GM21390 (cell line): Measurements from ENCODE around the gene ANKRD39.
"Not testable (repeated sequence)": the region's sequence is repeated elsewhere in the genome, so short reads cannot be mapped to it uniquely, and the experiment has no call there.

Experiments
- ATAC-seq: cut with Tn5 transposase; IDR thresholded peaks from one replicate; pipeline ENCODE4 v1.9.1; 2021; ENCODE audit not compliant: unreplicated experiment

ANKRD39 gene

DNA sequence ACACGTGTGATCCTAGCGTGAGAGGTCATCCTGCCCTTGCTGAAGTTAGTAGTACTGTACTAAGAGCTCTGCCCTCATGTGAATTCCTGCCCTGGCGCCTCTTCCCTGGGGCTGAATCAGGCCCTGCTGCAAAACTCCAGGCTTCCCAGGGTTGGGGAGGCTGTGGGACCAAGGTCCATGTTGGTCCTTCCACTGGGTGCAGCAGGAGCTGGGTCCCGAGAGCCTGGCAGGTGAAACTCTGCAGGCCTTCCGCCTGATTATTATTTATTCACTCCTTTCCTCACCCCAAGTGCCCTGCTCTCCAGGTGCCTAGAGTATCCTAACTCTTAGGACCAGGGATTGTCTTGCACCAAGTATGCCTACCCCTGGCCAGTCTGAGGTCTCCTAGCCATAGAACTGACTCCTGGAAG, 47.0 kb downstream of the ANKRD39 start:
- no peak for ATAC-seq

DNA sequence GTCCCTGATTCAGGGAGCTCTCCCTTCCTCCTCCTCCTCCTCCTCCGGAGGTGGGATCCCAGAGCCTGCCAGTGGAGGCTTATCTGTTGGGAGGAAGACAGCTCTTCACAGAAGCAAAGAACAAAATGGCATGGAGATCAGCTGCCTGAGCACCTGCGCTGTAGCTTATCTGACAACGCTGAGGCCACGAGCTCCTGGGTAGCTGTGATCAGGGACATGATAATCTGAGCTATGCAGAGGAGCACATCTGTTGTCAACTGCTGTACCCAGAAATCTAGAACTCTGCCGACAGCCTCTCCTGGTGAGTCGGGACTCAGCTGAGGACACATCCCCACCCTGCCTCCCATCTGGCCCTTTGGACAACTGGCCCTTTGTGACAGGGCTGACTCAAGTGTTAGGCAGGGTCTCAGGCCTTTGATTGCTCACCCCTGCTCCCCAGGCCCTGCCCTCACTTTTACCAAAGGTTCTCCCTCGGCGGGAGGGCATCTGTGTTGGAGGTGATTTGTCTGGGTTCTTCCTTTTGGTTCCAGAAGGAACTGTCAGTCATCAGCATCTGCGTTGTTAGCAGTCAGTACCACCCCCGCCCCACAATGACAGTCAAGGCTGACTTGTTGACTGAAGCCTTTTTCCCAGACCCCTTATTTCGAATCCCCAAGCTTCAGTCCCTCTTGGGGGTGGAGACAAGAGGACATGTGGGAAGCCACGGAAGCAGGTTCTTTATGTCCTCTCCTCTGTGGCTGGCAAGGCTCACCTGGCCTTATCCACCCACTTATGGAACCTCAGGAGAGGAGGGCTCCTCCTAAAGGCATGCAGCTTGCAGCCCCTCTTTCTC, 47.6 kb downstream of the ANKRD39 start:
- no peak for ATAC-seq

DNA sequence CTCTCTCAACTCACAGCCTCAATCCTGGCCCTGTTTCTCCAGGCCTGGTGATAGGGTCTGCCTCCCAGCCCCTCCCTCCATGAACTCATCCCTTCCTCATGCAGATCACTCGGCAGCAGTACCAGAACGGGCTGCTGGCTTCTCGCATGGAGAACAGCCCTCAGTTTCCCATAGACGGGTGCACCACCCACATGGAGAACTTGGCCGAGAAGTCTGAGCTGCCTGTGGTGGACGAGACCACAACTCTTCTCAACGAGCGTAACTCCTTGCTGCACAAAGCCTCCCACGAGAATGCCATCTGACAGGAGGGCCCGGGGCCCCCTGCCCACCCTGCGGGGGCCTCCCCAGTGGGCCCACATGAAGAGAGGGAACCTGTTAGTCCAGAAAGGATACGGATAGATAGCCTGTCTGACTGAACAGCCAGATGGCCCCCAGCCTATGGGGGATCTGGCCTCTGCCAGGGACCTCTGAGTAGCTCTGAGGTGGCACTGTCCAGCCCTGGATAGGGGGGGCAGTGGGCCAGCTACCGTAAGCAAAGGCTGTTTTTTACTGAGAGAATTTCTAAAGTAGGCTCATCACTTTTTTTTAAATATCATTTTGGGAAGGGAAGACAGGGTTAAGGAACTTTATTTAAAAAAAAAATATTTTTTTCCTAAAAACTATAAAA, 48.5 kb downstream of the ANKRD39 start:
- ATAC-seq, result no peak

DNA sequence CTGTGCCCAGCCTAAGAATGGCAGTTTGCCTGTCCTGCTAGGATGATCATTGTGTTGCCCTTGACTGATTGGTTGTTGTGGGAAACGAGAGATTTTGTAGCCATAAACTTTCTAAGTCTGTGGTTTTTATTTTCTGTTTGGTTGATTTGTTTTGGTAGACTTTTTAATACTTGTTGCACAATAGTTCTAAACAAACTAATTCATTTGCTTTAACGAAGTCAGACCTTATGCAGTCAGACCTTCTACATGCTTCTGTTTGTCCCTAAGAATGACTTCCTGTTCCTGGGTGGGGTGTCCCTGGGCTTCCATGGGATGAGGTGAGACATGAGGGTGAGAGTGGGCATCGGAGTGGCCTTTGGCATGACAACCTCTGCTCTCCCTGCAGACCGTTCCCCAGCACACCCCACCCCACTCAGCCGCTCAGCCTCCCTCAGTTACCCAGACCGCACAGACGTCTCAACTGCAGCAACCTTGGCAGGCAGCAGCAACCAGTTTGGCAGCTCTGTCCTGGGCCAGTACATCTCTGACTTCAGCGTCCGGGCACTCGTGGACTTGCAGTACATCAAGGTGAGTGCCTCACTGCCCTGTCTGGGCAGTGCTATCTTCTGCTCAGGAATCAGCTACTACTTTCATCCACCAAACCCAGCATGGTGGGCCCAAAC, 49.5 kb downstream of the ANKRD39 start:
- ATAC-seq, result no peak

DNA sequence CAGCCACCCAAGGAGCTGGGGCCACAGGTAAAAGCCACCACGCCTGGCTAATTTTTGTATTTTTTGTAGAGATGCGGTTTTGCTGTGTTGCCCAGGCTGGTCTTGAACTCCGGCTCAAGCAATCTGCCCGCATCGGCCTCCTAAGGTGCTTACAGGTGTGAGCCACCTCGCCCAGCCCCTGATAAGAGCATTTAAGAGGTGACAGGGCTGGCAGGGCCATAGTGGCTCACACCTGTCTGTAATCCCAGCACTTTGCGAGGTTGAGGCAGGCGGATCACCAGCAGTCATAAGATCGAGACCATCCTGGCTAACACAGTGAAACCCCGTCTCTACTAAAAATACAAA, 50.7 kb downstream of the ANKRD39 start:
- no peak for ATAC-seq

DNA sequence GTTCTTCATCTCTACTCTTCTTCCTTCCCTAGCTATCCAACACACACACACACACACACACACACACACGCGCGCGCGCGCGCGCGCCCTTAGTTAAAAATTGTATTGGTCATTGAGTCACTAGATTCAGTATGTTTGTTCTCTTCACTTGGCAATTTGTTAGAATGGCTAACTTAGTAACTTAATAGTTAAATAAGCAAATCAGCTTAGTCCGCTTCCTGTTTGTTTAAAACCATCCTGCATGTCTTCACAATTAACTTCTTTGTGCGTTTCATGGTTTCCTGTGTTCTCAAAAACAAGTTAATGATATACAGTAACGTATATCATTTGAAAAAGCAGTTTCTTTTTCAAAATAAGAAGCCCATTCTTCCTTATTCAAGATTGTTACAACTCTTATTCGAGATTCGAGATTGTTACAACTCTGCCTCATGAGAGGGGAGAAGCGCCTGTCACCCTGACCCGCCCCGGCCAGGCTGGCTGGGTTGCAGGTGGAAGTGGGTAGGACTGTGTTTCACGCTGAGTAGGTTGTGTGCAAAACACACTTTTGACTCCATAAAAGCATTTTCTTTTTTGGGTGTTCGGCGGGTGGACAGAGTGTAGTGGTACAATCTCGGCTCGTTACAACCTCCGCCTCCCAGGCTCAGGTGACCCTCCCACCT, 51.2 kb downstream of the ANKRD39 start:
- ATAC-seq, result no peak

DNA sequence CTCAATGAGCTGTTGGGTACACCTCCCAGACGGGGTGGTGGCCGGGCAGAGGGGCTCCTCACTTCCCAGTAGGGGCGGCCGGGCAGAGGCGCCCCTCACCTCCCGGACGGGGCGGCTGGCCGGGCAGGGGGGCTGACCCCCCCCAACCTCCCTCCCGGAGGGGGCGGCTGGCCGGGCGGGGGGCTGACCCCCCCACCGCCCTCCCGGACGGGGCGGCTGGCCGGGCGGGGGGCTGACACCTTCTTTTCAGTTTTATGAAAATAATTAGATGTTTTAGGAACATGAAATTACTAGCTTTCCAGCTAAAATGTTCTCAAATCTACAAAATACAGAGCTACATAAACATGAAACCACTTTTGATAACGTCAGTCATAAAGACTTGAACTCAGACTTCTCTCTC, 51.9 kb downstream of the ANKRD39 start:
- not testable (repeated sequence) for ATAC-seq

DNA sequence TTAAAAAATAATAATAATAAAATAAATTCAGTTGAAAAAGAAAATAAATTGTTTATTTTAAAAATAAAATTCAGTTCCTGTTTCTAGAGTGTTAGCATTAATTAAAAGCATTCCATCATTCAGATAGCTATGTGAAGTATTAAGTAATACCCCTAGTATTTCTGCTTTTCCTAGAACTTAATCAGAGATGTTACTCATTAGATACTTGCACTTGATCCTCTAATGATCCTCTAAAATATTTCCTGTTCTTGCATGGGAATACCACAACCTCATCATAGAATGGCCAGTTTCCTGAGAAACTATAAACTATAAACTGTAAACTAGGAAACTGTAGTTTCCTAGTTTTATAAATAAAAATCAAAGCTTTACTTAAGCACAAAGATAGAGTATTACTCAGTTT, 52.8 kb downstream of the ANKRD39 start:
- ATAC-seq, result no peak

DNA sequence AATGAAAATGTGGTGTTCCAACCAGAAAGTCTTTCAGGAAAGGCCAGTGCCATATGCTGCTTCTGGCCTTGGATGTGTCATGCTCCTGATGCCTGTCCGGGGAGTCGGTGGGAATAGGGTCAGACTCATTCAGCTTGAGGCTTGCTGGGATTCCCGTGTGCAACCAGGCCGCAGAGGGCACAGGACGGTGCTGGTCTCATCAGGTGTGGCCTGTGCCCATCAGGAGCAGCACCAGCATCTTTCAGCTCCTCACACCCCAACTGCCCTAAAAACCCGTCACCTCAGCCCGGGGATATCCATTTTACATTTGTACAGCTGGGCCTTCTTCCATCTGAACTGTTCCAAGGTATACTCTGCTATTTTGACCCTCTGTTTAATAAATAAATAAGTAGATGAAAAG, 55.1 kb downstream of the ANKRD39 start:
- no peak for ATAC-seq

DNA sequence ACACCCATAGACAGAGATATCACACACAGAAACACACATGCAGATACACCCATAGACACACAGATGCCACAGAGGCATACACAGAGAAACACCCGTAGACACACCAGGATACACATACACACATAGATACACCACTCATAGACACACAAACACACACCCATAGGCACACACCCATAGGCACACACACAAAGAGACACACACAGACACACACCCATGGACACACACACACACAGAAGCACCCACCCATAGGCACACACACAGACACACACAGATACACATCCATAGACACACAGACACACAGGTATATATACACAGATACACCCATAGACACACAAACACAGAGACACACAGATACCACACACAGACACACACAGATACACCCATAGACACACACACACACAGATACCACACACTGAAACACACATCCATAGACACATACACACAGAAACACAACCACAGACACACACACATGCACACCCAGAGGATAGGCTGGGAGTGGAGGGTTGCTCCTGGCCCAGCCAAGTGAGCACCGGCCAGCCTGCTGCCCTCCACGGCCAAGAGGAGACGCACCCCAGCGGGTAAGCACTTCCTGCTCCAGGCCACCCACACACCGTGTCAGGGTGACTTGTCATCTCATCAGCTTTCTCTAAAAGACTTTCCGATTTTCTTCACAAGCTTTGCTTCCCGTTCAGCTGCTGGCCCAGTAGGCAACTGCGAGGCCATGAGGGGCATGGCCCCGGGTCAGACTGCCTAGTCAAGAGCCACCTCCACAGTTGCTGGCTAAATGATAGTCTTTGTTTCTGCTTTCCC, 55.8 kb downstream of the ANKRD39 start:
- ATAC-seq, result no peak

DNA sequence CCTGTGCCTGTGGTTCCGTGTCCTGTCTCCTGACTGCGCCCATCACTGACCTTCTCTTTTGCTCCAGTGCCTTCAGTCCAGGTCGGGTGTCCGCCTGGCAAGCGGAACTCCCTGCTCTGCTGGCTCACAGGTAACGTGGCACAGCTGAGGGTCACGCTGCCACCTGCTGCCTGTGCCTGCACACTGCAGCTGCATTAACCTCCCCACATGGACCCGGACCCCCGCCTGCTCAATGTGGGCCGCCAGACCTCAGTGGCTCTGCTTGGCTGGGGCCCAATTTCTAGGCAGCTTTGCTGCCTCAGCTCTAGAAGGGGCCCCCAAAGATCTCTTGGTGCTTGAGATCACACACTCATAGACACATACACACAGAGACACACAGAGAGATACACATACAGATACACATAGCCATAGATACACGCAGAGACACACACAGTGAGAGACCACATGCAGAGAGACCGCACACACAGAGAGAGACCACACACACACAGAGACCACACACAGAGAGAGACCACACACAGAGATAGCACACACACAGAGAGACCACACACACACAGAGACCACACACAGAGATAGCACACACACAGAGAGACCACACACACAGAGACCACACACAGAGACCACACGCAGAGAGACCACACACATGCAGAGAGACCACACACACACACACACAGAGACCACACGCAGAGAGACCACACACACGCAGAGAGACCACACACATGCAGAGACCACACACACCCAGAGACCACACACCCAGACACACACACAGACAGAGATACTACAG, 56.6 kb downstream of the ANKRD39 start:
- ATAC-seq, result peak; percentile 73

DNA sequence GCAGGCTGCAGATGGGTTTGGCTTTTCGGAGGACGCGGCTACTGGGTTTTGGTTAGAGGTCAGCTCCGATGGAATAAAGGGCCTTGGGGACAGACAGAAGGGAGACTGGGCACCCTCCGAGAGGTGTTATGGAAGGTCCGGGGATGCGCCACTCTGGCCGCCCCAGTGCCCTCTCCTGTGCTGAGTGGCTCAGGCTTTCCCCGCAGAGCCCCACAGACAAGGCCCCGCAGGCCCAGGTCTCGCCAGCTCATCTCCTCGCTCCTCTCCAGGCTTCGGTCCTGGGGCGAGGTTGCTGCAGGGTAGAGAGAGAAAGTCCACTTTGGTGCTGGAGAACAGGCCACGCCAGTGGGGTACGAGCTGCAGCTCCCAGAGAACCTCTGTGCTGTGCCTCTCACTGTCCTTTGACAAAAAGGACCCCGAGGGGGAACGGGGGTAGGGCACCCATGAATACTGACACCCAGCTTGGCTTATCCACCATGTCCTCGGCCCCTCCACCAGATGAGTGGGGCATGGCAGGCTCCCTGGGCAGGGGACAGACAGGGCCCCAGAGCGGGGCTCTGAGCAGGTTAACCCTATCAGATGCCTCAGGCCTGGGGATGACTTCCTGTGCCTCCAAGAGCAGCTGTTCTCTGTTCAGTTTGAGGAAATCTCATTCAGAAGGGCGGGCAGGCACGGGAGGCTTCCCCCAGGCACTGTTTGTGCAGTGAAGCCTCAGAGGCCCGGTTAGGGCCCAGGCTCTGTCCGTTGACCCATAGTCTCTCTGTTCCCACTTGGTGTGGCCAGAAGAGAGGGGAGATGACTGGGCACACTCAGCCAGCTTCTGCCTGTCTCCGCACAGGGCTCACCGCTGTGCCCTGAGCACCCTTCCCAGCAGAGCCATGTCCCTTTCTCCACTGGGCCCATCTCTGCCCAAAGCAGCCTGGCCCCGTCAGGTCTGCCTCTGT, 57.5 kb downstream of the ANKRD39 start:
- peak; percentile 36 for ATAC-seq

DNA sequence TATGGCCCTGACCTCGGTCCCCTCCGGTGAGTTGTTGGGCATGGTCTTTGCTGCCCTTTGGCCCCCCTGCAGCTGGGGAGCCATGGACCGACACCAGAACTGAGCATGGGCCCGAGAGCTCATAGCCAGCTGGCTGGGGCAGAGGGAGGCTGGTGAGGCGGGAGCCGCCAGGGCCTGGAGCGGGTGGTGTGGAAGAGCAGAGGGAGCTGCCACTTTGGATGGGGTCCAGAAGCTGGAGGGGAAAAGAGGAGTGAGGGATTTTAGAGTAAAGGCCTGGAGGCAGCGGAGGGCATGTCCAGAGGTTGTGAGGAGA, 58.2 kb downstream of the ANKRD39 start:
- no peak for ATAC-seq

DNA sequence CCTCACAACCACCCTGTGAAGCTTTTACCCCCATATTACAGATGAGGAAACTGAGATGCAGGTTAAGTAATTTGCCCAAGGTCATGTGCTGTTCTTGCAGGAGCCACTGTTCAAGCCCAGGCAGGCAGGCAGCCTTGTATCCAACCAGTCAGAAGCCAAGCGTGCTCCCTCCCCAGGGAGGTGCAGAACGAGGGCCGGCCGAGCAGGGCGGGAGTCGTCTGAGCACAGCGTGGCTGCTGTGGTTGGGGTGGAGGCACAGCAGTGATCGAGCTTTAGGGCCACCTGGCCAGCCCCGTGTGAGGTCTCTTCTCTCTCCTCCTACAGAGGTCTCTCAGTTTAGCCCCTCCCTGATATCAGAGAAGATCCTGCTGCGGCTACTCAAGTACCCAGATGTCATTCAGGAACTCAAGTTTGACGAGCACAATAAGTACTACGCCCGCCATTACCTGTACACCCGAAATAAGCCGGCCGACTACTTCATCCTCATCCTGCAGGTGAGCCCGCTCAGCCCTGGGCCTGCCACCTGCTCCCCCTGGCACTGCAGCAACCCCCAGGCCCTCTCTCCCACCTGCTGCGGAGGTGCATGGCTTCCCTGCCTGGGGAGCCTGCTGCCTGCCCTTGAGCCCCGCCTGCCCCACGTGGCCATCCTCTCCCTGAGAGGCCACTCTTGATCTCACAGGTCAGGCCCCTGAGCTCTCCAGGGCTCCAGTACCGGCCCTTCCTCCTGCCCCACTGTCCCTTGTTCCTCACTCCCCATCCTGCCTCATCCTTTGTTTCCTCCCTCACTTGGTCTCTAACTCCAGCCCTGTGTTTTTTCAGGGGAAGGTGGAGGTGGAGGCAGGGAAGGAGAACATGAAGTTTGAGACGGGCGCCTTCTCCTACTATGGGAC, 58.8 kb downstream of the ANKRD39 start:
- no peak for ATAC-seq
